Left ventricle myocardium inferior (tissue), 1 donor: Measurements from ENCODE around the gene SEMA3C. TPM values are rescaled to one million over a fixed set of nuclear protein-coding genes. Genes with fewer than 3 reads are reported as not detected.
A peak's percentile ranks its signal among the peaks of the same experiment; 100 is the strongest.

Experiments
- DNase-seq: peaks from one replicate; pipeline ENCODE4 v3.0.0-alpha.2; 2020
- H3K27ac ChIP-seq: fragments of 200-600 bp; replicated peaks from 2 replicates; pipeline ENCODE4 v1.8.0; 2021
- H3K27me3 ChIP-seq: fragments of 200-600 bp; 2 replicates; pipeline ENCODE4 v1.8.0; 2021; ENCODE audit warnings: low read depth
- H3K36me3 ChIP-seq: fragments of 200-600 bp; 2 replicates; pipeline ENCODE4 v1.8.0; 2021
- H3K4me1 ChIP-seq: fragments of 200-600 bp; 2 replicates; pipeline ENCODE4 v1.8.0; 2021
- H3K4me3 ChIP-seq: fragments of 200-600 bp; 2 replicates; pipeline ENCODE4 v1.8.0; 2021; ENCODE audit warnings: mild to moderate bottlenecking, moderate library complexity
- H3K9me3 ChIP-seq: fragments of 200-600 bp; replicated peaks from 2 replicates; pipeline ENCODE4 v1.8.0; 2021
- CTCF ChIP-seq: fragments of 200-600 bp; IDR thresholded peaks from 2 replicates; pipeline ENCODE4 v1.8.0; 2021; ENCODE audit warnings: antibody characterized with exemption, mild to moderate bottlenecking, borderline replicate concordance
- intact Hi-C: fragments of 100-400 bp; cut with micrococcal nuclease; formaldehyde crosslinking; loops from one replicate; pipeline ENCODE4 v1.11.0; 2022
- total RNA-seq: library from RNA; stranded (reverse); fragmentation: NEBNext Ultra II Directional; extraction: Animal tissue kit (Norgen Biotek cat#: 25700); gene quantifications from one replicate; pipeline ENCODE4 v1.2.1, GENCODE V29; 2021
- donor health status: DM: no; HTN: yes; CAD: no; lungs with severe emphysema.

The SEMA3C gene
- total RNA-seq, 1 donor from 2014 or later, result 66.5 TPM

DNA sequence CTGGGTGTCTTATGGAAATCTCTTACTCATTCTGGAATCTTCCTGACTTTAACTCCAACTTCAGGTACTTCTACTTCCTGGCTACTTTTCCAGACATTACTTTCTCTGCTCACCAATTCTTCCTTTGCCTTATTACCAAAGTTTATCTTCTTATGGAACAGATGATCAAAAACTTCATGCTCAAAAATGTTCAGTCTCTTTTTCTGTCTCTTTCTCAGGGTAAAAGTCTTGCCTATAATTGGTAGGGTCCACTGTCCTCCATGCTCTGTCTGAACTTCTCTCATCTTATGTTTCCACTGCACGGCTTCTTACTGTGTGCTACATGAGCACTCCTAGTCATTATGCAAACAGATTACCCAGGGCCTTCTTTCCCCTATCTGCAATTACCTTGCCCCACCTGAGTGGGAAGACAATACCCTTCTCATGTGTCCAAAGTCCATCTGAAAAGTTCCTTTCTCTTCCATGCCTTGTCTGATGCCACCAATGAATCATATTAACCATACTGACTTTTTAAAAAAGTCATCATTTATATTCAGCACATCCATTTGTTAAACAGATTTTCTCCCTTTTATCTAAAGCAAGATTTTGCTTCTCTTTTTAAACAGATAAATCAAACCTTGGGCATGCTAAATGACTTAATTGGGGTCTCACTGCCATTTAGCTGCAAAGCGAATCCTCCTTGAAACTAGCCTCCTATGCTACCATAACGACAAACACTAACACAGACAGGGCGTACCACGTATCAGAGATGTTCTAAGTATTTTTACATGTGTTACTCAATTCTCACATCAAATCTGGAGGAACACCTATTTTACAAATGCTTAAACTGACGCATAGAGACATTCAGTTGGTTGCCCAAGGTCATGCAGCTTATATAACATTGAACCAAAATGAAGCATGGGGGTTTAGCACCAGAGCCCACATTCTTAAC, 48.8 kb downstream of the SEMA3C start:
- peaks cover 20% of the 10 kb centered on the region for H3K4me1 ChIP-seq
- H3K27ac ChIP-seq, result no peak overlapping the region
- intact Hi-C loops, result no loop called here
- H3K9me3 ChIP-seq, result no peaks in the 10 kb centered on the region
- TF ChIP-seq CTCF, result no peak
- no peak overlapping the region for H3K4me3 ChIP-seq
- H3K36me3 ChIP-seq, result no peaks in the 10 kb centered on the region
- H3K27me3 ChIP-seq, result no peaks in the 10 kb centered on the region
- DNase-seq, result no peak

DNA sequence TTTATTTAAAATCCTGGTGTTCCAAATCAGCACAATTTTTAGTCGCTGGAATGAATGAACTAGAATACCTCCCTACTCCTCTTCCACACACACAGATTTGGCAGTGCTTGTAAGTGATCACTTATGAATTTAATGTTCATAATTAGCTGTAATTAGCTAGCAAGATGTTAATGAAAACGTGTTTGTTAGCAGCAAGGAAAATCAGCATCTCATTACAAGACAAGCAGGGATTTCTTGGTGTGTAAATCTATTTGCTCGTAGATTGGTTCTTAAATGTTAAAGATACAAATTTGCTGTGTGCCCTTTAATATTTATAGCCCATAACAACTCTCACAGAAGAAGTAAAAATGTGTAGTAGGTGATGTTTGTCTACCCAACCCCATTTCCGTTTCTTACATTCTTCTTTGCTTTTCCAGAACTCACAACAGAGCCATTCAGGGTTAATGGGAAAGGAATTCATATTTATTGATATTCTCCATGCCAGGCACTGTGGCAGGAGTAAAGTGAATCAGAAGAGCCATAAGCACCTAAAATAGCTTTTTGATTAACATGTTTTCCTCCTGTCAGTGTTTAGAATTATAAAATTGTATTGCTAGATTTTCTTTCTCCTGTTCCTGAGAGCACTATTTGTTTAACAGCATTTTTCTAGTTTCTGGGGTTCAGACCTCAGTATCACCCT, 49.6 kb downstream of the SEMA3C start:
- Histone ChIP-seq H3K4me1 (peaks cover 20% of the 10 kb centered on the region), H3K27me3 (no peaks in the 10 kb centered on the region), H3K4me3 (no peak overlapping the region), H3K27ac (no peak overlapping the region), H3K36me3 (no peaks in the 10 kb centered on the region), H3K9me3 (no peaks in the 10 kb centered on the region)
- intact Hi-C loops, result no loop called here
- no peak for TF ChIP-seq CTCF
- DNase-seq, result no peak

- DNase-seq, result no peak
- no peak overlapping the region for H3K27ac ChIP-seq
- no peak overlapping the region for H3K4me3 ChIP-seq
- H3K4me1 ChIP-seq, result peaks cover 20% of the 10 kb centered on the region
- H3K36me3 ChIP-seq, result no peaks in the 10 kb centered on the region
- intact Hi-C loops, result no loop called here
- no peak for TF ChIP-seq CTCF
- H3K27me3 ChIP-seq, result no peaks in the 10 kb centered on the region
- no peaks in the 10 kb centered on the region for H3K9me3 ChIP-seq
Observed at GRCh38 chr7:80868566-80868965, 50.3 kb downstream of the SEMA3C start.

- H3K27ac ChIP-seq, result no peak overlapping the region
- no peaks in the 10 kb centered on the region for H3K27me3 ChIP-seq
- intact Hi-C loops, result no loop called here
- peaks cover 19% of the 10 kb centered on the region for H3K4me1 ChIP-seq
- H3K36me3 ChIP-seq, result no peaks in the 10 kb centered on the region
- H3K4me3 ChIP-seq, result no peak overlapping the region
- H3K9me3 ChIP-seq, result peaks cover 5% of the 10 kb centered on the region
- no peak for DNase-seq
- no peak for TF ChIP-seq CTCF
Observed at GRCh38 chr7:80860554-80860953, 58.3 kb downstream of the SEMA3C start.

- H3K4me3 ChIP-seq, result no peak overlapping the region
- DNase-seq, result peak; percentile 21
- H3K27me3 ChIP-seq, result no peaks in the 10 kb centered on the region
- H3K36me3 ChIP-seq, result no peaks in the 10 kb centered on the region
- H3K27ac ChIP-seq, result peak overlapping the region; percentile 52
- H3K4me1 ChIP-seq, result peaks cover 26% of the 10 kb centered on the region
- TF ChIP-seq CTCF, result no peak
- intact Hi-C loops, result no loop called here
- peaks cover 5% of the 10 kb centered on the region for H3K9me3 ChIP-seq
Observed at GRCh38 chr7:80859272-80859970, 59.4 kb downstream of the SEMA3C start.
